ACC112 (cell line): ENCODE data around the gene SYVN1.

Source experiments
- H2AFZ ChIP-seq: fragments of 200-600 bp; sonication (generic); one replicate; pipeline ENCODE4 v1.6.0; 2017; ENCODE audit warnings: antibody characterized with exemption, low read length; ENCODE audit not compliant: unreplicated experiment
- H3K27ac ChIP-seq: fragments of 200-600 bp; sonication (generic); 2 replicates; pipeline ENCODE4 v1.5.1; 2014; ENCODE audit warnings: low read depth, mild to moderate bottlenecking, antibody characterized with exemption, low read length, moderate library complexity
- H3K27me3 ChIP-seq: fragments of 200-600 bp; sonication (generic); 2 replicates; pipeline ENCODE4 v1.6.1; 2014; ENCODE audit warnings: mild to moderate bottlenecking, antibody characterized with exemption, low read length, moderate library complexity, mixed read lengths; ENCODE audit not compliant: insufficient read depth
- H3K36me3 ChIP-seq: fragments of 200-600 bp; sonication (generic); 2 replicates; pipeline ENCODE4 v1.6.1; 2016; ENCODE audit warnings: mild to moderate bottlenecking, antibody characterized with exemption, low read length, moderate library complexity, mixed read lengths; ENCODE audit not compliant: insufficient read depth
- H3K4me1 ChIP-seq: fragments of 200-600 bp; sonication (generic); one replicate; pipeline ENCODE4 v1.6.1; 2016; ENCODE audit warnings: low read length, mixed read lengths; ENCODE audit not compliant: insufficient read depth, unreplicated experiment, control insufficient read depth
- H3K4me3 ChIP-seq: fragments of 200-600 bp; sonication (generic); 2 replicates; pipeline ENCODE4 v1.5.1; 2014; ENCODE audit warnings: mild to moderate bottlenecking, low read depth, low read length
- H3K79me2 ChIP-seq: fragments of 200-600 bp; sonication (generic); one replicate; pipeline ENCODE4 v1.6.0; 2016; ENCODE audit warnings: low read length; ENCODE audit not compliant: control insufficient read depth, unreplicated experiment, insufficient read depth

SYVN1 gene

GRCh38 chr11:65111159-65111743 is 23.1 kb downstream of the SYVN1 start:
- Histone ChIP-seq H2AFZ (no peak overlapping the region), H3K4me3 (no peak overlapping the region), H3K36me3 (no peaks in the 10 kb centered on the region), H3K27me3 (no peaks in the 10 kb centered on the region), H3K79me2 (peaks cover 5% of the 10 kb centered on the region), H3K27ac (no peak overlapping the region), H3K4me1 (peaks cover 8% of the 10 kb centered on the region)

- Histone ChIP-seq H3K4me1 (peaks cover 4% of the 10 kb centered on the region), H3K27ac (no peak overlapping the region), H3K79me2 (no peaks in the 10 kb centered on the region), H2AFZ (no peak overlapping the region), H3K27me3 (no peaks in the 10 kb centered on the region), H3K36me3 (no peaks in the 10 kb centered on the region), H3K4me3 (peak overlapping the region; percentile 37; the same call in 1 of the 2 replicates)
Measured at GRCh38 chr11:65110354-65110861, 23.9 kb downstream of the SYVN1 start.

- no peaks in the 10 kb centered on the region for H3K79me2 ChIP-seq
- peaks cover 4% of the 10 kb centered on the region for H3K4me1 ChIP-seq
- H3K4me3 ChIP-seq, result no peak overlapping the region
- H3K27ac ChIP-seq, result no peak overlapping the region
- no peaks in the 10 kb centered on the region for H3K27me3 ChIP-seq
- no peaks in the 10 kb centered on the region for H3K36me3 ChIP-seq
- no peak overlapping the region for H2AFZ ChIP-seq
Measured at GRCh38 chr11:65109231-65110198, 24.8 kb downstream of the SYVN1 start.

- Histone ChIP-seq H3K36me3 (no peaks in the 10 kb centered on the region), H3K27me3 (no peaks in the 10 kb centered on the region), H3K4me3 (no peak overlapping the region), H3K4me1 (peaks cover 4% of the 10 kb centered on the region), H2AFZ (no peak overlapping the region), H3K79me2 (peaks cover 3% of the 10 kb centered on the region), H3K27ac (no peak overlapping the region)
Measured at GRCh38 chr11:65108469-65109123, 25.7 kb downstream of the SYVN1 start.

- no peak overlapping the region for H3K4me3 ChIP-seq
- no peaks in the 10 kb centered on the region for H3K36me3 ChIP-seq
- H2AFZ ChIP-seq, result no peak overlapping the region
- peaks cover 3% of the 10 kb centered on the region for H3K79me2 ChIP-seq
- H3K27me3 ChIP-seq, result no peaks in the 10 kb centered on the region
- no peak overlapping the region for H3K27ac ChIP-seq
- H3K4me1 ChIP-seq, result peaks cover 4% of the 10 kb centered on the region
Measured at GRCh38 chr11:65107751-65108468, 26.4 kb downstream of the SYVN1 start.

- no peaks in the 10 kb centered on the region for H3K27me3 ChIP-seq
- H3K36me3 ChIP-seq, result no peaks in the 10 kb centered on the region
- H3K4me1 ChIP-seq, result peaks cover 12% of the 10 kb centered on the region
- H2AFZ ChIP-seq, result no peak overlapping the region
- H3K27ac ChIP-seq, result no peak overlapping the region
- peaks cover 3% of the 10 kb centered on the region for H3K79me2 ChIP-seq
- no peak overlapping the region for H3K4me3 ChIP-seq
Measured at GRCh38 chr11:65107078-65107477, 27.2 kb downstream of the SYVN1 start.

GRCh38 chr11:65104628-65105027 is 29.7 kb downstream of the SYVN1 start:
- H2AFZ ChIP-seq, result no peak overlapping the region
- peaks cover 12% of the 10 kb centered on the region for H3K4me1 ChIP-seq
- no peak overlapping the region for H3K27ac ChIP-seq
- no peak overlapping the region for H3K4me3 ChIP-seq
- peaks cover 3% of the 10 kb centered on the region for H3K79me2 ChIP-seq
- no peaks in the 10 kb centered on the region for H3K36me3 ChIP-seq
- H3K27me3 ChIP-seq, result no peaks in the 10 kb centered on the region

- H3K36me3 ChIP-seq, result no peaks in the 10 kb centered on the region
- H3K27ac ChIP-seq, result no peak overlapping the region
- no peak overlapping the region for H2AFZ ChIP-seq
- H3K27me3 ChIP-seq, result no peaks in the 10 kb centered on the region
- peaks cover 12% of the 10 kb centered on the region for H3K4me1 ChIP-seq
- no peak overlapping the region for H3K4me3 ChIP-seq
- peaks cover 3% of the 10 kb centered on the region for H3K79me2 ChIP-seq
Measured at GRCh38 chr11:65103476-65103875, 30.8 kb downstream of the SYVN1 start.

- Histone ChIP-seq H3K79me2 (peaks cover 3% of the 10 kb centered on the region), H3K4me3 (no peak overlapping the region), H2AFZ (peak overlapping the region; percentile 66), H3K27me3 (no peaks in the 10 kb centered on the region), H3K27ac (peak overlapping the region; percentile 45; the same call in 1 of the 2 replicates), H3K4me1 (peaks cover 12% of the 10 kb centered on the region), H3K36me3 (no peaks in the 10 kb centered on the region)
Measured at GRCh38 chr11:65102142-65103095, 31.9 kb downstream of the SYVN1 start.
